Neural cell (in vitro differentiated cells): ENCODE measurements around the gene PRDM11.

Experiments
- CTCF ChIP-seq: fragments of 450-650 bp; IDR thresholded peaks from 2 replicates; pipeline ENCODE4 v1.5.1; 2014; ENCODE audit warnings: antibody characterized with exemption, mild to moderate bottlenecking, moderate library complexity; ENCODE audit not compliant: poor library complexity, severe bottlenecking
- EZH2 ChIP-seq: fragments of 200-600, 300-800 bp; shearing (Covaris generic), sonication (generic); IDR thresholded peaks from 2 replicates; pipeline ENCODE4 v1.6.1; 2014; ENCODE audit warnings: antibody characterized with exemption, low read length, borderline replicate concordance, mild to moderate bottlenecking; ENCODE audit not compliant: insufficient read depth, poor library complexity, severe bottlenecking
- RAD21 ChIP-seq: fragments of 450-650 bp; conservative IDR thresholded peaks from 2 replicates; pipeline ENCODE4 v1.6.1; 2014; ENCODE audit warnings: antibody characterized with exemption, mild to moderate bottlenecking, moderate library complexity

- no peak for TF ChIP-seq CTCF
- TF ChIP-seq EZH2, result no peak
- TF ChIP-seq RAD21, result no peak
Measured at GRCh38 chr11:45150943-45151342, 4.5 kb downstream of the PRDM11 start.
